ENCODE results near the gene SERPINA5.
"Not testable (repeated sequence)": the region's sequence is repeated elsewhere in the genome, so short reads cannot be mapped to it uniquely, and the experiment has no call there.

SERPINA5 gene

DNA sequence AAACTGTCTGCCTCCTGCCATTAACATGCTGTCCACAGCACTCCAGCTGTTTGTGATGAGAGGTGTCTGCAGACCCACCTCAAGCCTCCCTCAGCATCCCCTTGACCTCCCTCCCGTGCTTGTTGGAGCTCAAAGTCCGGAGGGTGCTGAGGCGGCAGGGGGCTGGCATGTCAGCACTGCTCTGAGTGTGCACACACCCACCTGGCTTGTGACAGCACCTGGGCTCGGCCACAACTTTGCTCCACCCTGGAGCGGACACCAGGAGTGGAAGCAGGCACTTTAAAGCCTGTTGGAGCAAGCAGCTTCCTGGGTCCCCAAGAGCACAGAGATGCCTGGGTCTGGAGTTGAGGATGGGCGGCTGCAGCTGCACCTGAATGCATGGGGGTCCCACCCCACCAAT lies 51.9 kb downstream of the SERPINA5 start:
- Histone ChIP-seq H3K27ac (ENCODE audit: insufficient read depth, low read depth, low read length, poor library complexity, severe bottlenecking) (no peak overlapping the region), H3K9me3 (ENCODE audit: control insufficient read depth, low read length) (no peaks in the 10 kb centered on the region), H3K36me3 (ENCODE audit: control insufficient read depth, insufficient read depth, low read length) (no peaks in the 10 kb centered on the region), H3K4me1 (ENCODE audit: control insufficient read depth, insufficient read depth, low read length) (no peaks in the 10 kb centered on the region), H3K4me3 (ENCODE audit: insufficient read depth, low read depth, low read length) (no peak overlapping the region), H3K27me3 (ENCODE audit: control insufficient read depth, insufficient read depth, low read length, poor library complexity, severe bottlenecking) (no peaks in the 10 kb centered on the region)
- 87 to 93% methylated on average over 6 of the region's 6 CpGs for WGBS, 2 experiments

DNA sequence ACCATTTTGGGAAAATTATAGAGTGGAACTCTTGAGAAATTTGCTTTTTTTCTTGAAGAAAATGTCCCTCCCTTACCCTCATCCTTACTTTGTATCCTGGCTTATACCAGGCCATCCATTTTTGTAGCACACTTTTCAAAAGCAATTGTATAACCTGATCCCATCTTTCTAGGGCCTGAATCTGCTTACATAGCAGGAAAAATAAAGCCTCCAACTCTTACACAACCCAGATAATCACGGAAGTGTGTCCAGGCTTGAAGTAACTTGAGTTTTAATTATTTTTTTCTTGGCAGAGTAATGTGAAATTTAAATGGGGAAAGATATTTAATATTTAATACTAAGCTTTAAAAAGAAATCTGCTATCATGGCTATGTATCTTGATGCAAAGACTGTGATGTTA lies 53.9 kb downstream of the SERPINA5 start:
- H3K9me3 ChIP-seq (ENCODE audit: control insufficient read depth, low read length) = no peaks in the 10 kb centered on the region
- H3K27ac ChIP-seq (ENCODE audit: insufficient read depth, low read depth, low read length, poor library complexity, severe bottlenecking) = no peak overlapping the region
- H3K4me1 ChIP-seq (ENCODE audit: control insufficient read depth, insufficient read depth, low read length) = no peaks in the 10 kb centered on the region
- 100% methylated on average over 1 of the region's 1 CpG; no CpG with 5 or more reads in 1 of the 2 experiments for WGBS, 2 experiments
- no peak overlapping the region for H3K4me3 ChIP-seq (ENCODE audit: insufficient read depth, low read depth, low read length)
- no peaks in the 10 kb centered on the region for H3K36me3 ChIP-seq (ENCODE audit: control insufficient read depth, insufficient read depth, low read length)
- H3K27me3 ChIP-seq (ENCODE audit: control insufficient read depth, insufficient read depth, low read length, poor library complexity, severe bottlenecking) = no peaks in the 10 kb centered on the region

DNA sequence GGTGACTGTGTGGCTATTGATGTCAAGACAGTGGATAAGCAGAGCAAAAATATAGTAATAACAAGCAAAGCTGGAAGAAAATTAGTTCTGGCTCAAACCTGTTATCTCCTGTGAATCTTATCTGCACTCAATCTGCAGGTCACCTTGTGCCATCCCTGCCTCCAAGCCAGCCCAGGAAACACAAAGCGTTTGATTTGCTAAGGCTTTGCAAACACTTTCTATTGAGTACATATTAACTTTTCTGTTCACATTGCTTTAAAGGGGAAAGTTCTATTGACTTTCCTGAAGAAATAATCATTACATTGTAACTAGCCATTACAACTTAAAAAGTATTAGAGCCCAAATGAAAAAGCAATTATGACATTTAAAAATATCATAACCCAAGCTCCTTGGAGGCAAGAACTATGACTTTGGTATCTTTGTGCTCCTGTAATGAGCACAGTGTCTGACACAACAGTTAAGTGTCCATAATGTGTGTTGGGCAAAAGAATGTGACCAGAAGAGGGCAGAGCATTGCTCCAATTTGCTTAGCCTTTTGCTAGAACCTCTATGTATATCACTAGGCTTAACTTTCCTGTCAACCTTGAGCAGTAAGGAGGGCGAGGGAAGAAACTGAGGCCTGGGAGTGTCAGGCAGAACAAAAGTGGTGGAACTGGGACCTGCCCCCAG lies 55.7 kb downstream of the SERPINA5 start:
- Histone ChIP-seq H3K36me3 (ENCODE audit: control insufficient read depth, insufficient read depth, low read length) (no peaks in the 10 kb centered on the region), H3K4me3 (ENCODE audit: insufficient read depth, low read depth, low read length) (no peak overlapping the region), H3K4me1 (ENCODE audit: control insufficient read depth, insufficient read depth, low read length) (no peaks in the 10 kb centered on the region), H3K27ac (ENCODE audit: insufficient read depth, low read depth, low read length, poor library complexity, severe bottlenecking) (no peak overlapping the region), H3K9me3 (ENCODE audit: control insufficient read depth, low read length) (no peaks in the 10 kb centered on the region), H3K27me3 (ENCODE audit: control insufficient read depth, insufficient read depth, low read length, poor library complexity, severe bottlenecking) (no peaks in the 10 kb centered on the region)
- WGBS, 2 experiments = 77 to 91% methylated on average over 2 of the region's 2 CpGs

DNA sequence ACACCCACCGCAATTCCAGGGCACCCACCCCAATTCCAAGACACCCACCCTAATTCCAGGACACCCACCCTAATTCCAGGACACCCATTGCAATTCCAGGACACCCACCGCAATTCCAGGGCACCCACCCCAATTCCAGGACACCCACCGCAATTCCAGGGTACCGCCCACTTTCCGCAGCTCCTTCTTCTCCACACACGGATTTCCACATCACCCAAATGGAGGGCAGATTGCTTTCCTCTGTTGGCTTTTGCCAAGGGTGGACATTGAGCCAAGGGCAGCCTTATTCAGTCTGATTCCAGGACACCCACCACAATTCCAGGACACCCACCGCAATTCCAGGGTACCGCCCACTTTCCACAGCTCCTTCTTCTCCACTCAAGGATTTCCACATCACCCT lies 56.6 kb downstream of the SERPINA5 start:
- not testable (repeated sequence) for H3K27ac ChIP-seq (ENCODE audit: insufficient read depth, low read depth, low read length, poor library complexity, severe bottlenecking); H3K27me3 ChIP-seq (ENCODE audit: control insufficient read depth, insufficient read depth, low read length, poor library complexity, severe bottlenecking); H3K9me3 ChIP-seq (ENCODE audit: control insufficient read depth, low read length); H3K4me3 ChIP-seq (ENCODE audit: insufficient read depth, low read depth, low read length); H3K4me1 ChIP-seq (ENCODE audit: control insufficient read depth, insufficient read depth, low read length); H3K36me3 ChIP-seq (ENCODE audit: control insufficient read depth, insufficient read depth, low read length)
- 89 to 93% methylated on average over 7 to 8 of the region's 8 CpGs for WGBS, 2 experiments

DNA sequence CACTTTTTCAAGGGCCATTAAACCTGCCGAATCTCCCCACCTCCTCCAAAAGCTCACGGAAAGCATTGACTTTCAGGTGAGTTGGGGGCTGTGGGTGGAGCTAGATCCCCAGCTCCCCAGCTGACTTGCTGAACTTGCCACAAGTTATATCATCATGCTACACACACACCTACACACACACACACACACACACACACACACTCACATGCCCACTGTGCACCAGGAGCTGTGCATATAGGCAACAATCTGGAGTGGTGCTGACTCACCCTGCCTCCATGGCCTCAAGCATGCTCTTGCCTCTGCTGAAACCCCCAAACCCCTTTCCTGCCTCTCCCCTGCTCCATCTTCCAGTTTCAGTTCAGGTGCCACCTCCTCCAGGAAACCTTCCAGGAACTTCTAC lies 57.1 kb downstream of the SERPINA5 start:
- WGBS, 2 experiments = 70 to 84% methylated on average over 2 of the region's 2 CpGs
- H3K4me3 ChIP-seq (ENCODE audit: insufficient read depth, low read depth, low read length) = no peak overlapping the region
- H3K36me3 ChIP-seq (ENCODE audit: control insufficient read depth, insufficient read depth, low read length) = no peaks in the 10 kb centered on the region
- no peaks in the 10 kb centered on the region for H3K4me1 ChIP-seq (ENCODE audit: control insufficient read depth, insufficient read depth, low read length)
- H3K27ac ChIP-seq (ENCODE audit: insufficient read depth, low read depth, low read length, poor library complexity, severe bottlenecking) = no peak overlapping the region
- H3K9me3 ChIP-seq (ENCODE audit: control insufficient read depth, low read length) = no peaks in the 10 kb centered on the region
- H3K27me3 ChIP-seq (ENCODE audit: control insufficient read depth, insufficient read depth, low read length, poor library complexity, severe bottlenecking) = no peaks in the 10 kb centered on the region

DNA sequence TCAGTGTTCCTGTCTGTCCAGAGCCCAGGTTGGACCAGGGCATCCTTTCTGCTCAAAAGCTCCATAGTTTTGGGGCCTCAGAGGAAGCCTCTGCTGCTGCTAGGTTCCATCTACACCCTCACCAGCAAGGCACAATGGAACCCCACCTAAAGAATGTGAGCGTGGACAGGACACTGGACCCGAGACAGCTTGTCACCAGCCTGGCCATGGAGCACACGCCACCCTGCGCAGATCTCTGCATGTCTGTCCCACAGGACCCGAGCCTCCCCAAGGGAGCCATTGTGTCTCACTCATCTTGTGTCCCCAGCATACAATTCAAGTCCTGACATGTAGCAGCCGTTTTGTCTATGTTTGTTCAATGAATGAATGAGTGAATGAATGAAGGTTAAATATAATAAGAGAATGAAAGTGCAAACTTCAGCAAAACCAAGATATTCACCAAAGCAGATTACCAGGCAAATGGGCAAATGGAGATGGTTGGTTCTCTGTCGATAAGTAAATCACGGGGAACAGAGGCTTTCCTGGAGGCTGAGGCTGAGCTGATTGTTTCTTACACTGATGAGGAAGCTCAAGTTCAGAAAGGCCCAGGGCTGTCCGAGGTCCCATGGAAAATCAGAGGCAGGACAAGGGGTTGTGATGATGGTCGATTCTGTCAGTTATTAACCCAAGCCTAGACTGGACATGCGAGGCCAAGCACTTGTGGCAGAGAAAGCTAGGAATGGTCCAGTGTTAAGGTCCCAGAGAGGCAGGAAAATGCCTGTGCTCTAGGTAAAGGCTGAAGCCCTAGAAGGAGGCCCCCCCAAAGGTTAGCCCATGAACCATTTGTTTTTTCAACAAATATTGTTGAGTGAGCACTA lies 58.0 kb downstream of the SERPINA5 start:
- Histone ChIP-seq H3K36me3 (ENCODE audit: control insufficient read depth, insufficient read depth, low read length) (no peaks in the 10 kb centered on the region), H3K4me3 (ENCODE audit: insufficient read depth, low read depth, low read length) (no peak overlapping the region), H3K27ac (ENCODE audit: insufficient read depth, low read depth, low read length, poor library complexity, severe bottlenecking) (no peak overlapping the region), H3K9me3 (ENCODE audit: control insufficient read depth, low read length) (no peaks in the 10 kb centered on the region), H3K4me1 (ENCODE audit: control insufficient read depth, insufficient read depth, low read length) (no peaks in the 10 kb centered on the region), H3K27me3 (ENCODE audit: control insufficient read depth, insufficient read depth, low read length, poor library complexity, severe bottlenecking) (no peaks in the 10 kb centered on the region)
- WGBS, 2 experiments = 93 to 95% methylated on average over 11 of the region's 11 CpGs

DNA sequence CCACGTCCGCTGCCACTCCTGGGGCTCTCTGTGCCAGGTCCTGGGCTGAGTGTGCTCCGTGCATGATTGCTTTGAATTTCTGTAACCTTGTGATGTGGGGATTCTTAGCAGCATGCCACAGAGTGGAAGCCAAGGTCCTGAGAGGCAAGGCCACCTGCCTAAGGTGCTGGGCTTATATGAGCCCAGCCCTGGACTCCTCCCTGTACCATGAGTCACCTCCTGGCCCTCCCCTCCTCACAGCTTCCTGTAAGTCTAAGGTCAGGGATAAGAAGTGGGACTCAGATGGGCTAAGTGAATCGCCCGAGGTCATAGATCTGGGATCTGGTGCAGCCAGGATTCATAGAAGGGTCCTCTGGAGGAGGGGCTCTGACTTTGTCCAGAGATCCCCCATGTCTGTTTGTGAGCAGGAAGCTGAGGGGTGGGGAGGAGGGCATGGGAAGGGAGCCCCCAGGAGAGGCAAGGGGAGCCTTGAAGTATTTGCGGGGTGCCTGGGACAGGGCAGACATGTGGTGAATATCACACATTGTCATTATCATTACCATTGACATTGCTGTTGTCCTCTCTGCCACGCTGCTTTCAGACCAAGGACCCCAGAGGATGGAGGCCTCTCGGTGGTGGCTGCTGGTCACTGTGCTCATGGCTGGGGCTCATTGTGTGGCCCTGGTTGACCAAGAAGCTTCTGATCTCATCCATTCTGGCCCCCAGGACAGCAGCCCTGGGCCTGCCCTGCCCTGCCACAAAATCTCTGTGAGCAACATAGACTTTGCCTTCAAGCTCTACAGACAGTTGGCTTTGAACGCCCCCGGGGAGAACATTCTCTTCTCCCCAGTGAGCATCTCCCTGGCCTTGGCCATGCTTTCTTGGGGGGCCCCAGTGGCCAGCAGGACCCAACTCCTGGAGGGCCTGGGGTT lies 59.8 kb downstream of the SERPINA5 start:
- H3K9me3 ChIP-seq (ENCODE audit: control insufficient read depth, low read length) = no peaks in the 10 kb centered on the region
- no peaks in the 10 kb centered on the region for H3K36me3 ChIP-seq (ENCODE audit: control insufficient read depth, insufficient read depth, low read length)
- 85 to 86% methylated on average over 10 of the region's 10 CpGs for WGBS, 2 experiments
- H3K4me1 ChIP-seq (ENCODE audit: control insufficient read depth, insufficient read depth, low read length) = no peaks in the 10 kb centered on the region
- H3K27ac ChIP-seq (ENCODE audit: insufficient read depth, low read depth, low read length, poor library complexity, severe bottlenecking) = no peak overlapping the region
- no peak overlapping the region for H3K4me3 ChIP-seq (ENCODE audit: insufficient read depth, low read depth, low read length)
- H3K27me3 ChIP-seq (ENCODE audit: control insufficient read depth, insufficient read depth, low read length, poor library complexity, severe bottlenecking) = no peaks in the 10 kb centered on the region

DNA sequence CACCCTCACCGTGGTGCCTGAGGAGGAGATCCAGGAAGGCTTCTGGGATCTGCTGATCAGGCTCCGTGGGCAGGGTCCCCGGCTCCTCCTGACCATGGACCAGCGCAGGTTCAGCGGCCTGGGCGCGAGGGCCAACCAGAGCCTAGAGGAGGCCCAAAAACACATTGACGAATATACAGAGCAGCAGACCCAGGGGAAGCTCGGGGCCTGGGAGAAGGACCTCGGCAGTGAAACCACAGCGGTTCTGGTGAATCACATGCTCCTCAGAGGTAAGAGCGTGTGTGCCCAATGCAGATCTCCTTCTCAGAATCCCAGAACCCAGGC lies 60.4 kb downstream of the SERPINA5 start:
- H3K27ac ChIP-seq (ENCODE audit: insufficient read depth, low read depth, low read length, poor library complexity, severe bottlenecking) = no peak overlapping the region
- WGBS, 2 experiments = 96 to 97% methylated on average over 12 of the region's 12 CpGs
- H3K27me3 ChIP-seq (ENCODE audit: control insufficient read depth, insufficient read depth, low read length, poor library complexity, severe bottlenecking) = no peaks in the 10 kb centered on the region
- no peaks in the 10 kb centered on the region for H3K4me1 ChIP-seq (ENCODE audit: control insufficient read depth, insufficient read depth, low read length)
- no peaks in the 10 kb centered on the region for H3K36me3 ChIP-seq (ENCODE audit: control insufficient read depth, insufficient read depth, low read length)
- H3K9me3 ChIP-seq (ENCODE audit: control insufficient read depth, low read length) = no peaks in the 10 kb centered on the region
- H3K4me3 ChIP-seq (ENCODE audit: insufficient read depth, low read depth, low read length) = no peak overlapping the region
